Peyer's patch (tissue), 4 donors: Measurements from ENCODE around the gene UGT2A1. TPM values are rescaled to one million over a fixed set of nuclear protein-coding genes. Genes with fewer than 3 reads are reported as not detected.

Experiments used
- DNase-seq, 3 donors: peaks; one replicate each; pipeline ENCODE4 v3.0.0-alpha.2; 2017 to 2019
- H3K27ac ChIP-seq, 4 donors: fragments of 200-600 bp; sonication (generic); one replicate each; pipeline ENCODE4 v1.5.1; 2016 to 2019
- H3K27me3 ChIP-seq, 2 donors: fragments of 200-600 bp; sonication (generic); one replicate each; pipeline ENCODE4 v1.5.1; 2019
- H3K36me3 ChIP-seq, 3 donors: fragments of 200-600 bp; sonication (generic); one replicate each; pipeline ENCODE4 v1.5.1; 2016 to 2019
- H3K4me1 ChIP-seq, 4 donors: fragments of 200-600 bp; sonication (generic); one replicate each; pipeline ENCODE4 v1.5.1; 2016 to 2019
- H3K4me3 ChIP-seq, 4 donors: fragments of 200-600 bp; sonication (generic); 1 replicate in 3 of 4; 2 replicates in 1 of 4; pipeline ENCODE4 v1.5.1; 2016 to 2019; ENCODE audit warnings: mild to moderate bottlenecking in 1 of 4
- H3K9me3 ChIP-seq, 4 donors: fragments of 200-600 bp; sonication (generic); one replicate each; pipeline ENCODE4 v1.5.1; 2016 to 2019; ENCODE audit warnings: mild to moderate bottlenecking in 1 of 4
- CTCF ChIP-seq, 6 experiments: fragments of 450-650 bp in 4 of 6; fragments of 200-600 bp in 2 of 6; sonication (generic) in 1 of 6; IDR thresholded peaks; one replicate each; pipeline ENCODE4 v1.5.1; 2017 to 2019; ENCODE audit warnings: antibody characterized with exemption in 6 of 6, mild to moderate bottlenecking in 3 of 6, moderate library complexity in 1 of 6
- POLR2A ChIP-seq, 2 donors: fragments of 450-650 bp; IDR thresholded peaks; one replicate each; pipeline ENCODE4 v1.5.1; 2017; ENCODE audit warnings: antibody characterized with exemption in 2 of 2, mild to moderate bottlenecking in 2 of 2, moderate library complexity in 2 of 2
- total RNA-seq, 4 donors: library from RNA; depleted of rRNA; stranded (reverse); fragments of >200 nt; gene quantifications; one replicate each; pipeline ENCODE4 v1.1.0, GENCODE V29; 2016

The UGT2A1 gene
- total RNA-seq = not detected

GRCh38 chr4:69653147-69653546 lies at the start of gene UGT2A1:
TSS of gene UGT2A1 (minus strand) at chr4:69653247. CDS start at chr4:69647644, 5,603 bp downstream.
- Histone ChIP-seq H3K27ac (no peak within 1 kb of the TSS), H3K4me1 (no peaks in the 10 kb centered on the region), H3K9me3 (no peaks in the 10 kb centered on the region), H3K36me3 (no peaks in the 10 kb centered on the region), H3K4me3 (no peak within 1 kb of the TSS), H3K27me3 (no peaks in the 10 kb centered on the region)
- TF ChIP-seq CTCF (IDR thresholded peaks at IDR 0.05) (no peak), POLR2A (IDR thresholded peaks at IDR 0.05) (no peak)
- DNase-seq = no peak

- Histone ChIP-seq H3K4me1 (no peaks in the 10 kb centered on the region), H3K36me3 (no peaks in the 10 kb centered on the region), H3K27ac (no peak overlapping the region), H3K4me3 (no peak overlapping the region), H3K9me3 (no peaks in the 10 kb centered on the region), H3K27me3 (no peaks in the 10 kb centered on the region)
- no peak for TF ChIP-seq POLR2A (IDR thresholded peaks at IDR 0.05)
- TF ChIP-seq CTCF (IDR thresholded peaks at IDR 0.05) = no peak
- DNase-seq = no peak
Observed at GRCh38 chr4:69702201-69702600, 49.2 kb upstream of the UGT2A1 start.

DNA sequence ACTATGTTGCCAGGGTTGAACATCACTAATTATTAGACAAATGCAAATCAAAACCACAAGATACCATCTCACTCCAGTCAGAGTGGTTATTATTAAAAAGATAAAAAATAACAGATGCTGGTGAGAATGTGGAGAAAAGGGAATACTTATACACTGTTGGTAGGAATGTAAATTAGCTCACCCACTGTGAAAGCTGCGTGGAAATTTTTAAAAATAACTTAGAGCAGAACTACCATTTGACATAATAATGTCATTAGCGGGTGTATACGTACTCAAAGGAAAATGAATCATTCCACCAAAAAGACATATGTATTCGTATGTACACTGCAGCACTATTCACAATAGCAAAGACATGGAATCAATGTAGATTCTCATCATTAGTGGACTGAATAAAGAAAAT lies 48.6 kb upstream of the UGT2A1 start:
- TF ChIP-seq POLR2A (IDR thresholded peaks at IDR 0.05) (no peak), CTCF (IDR thresholded peaks at IDR 0.05) (no peak)
- DNase-seq = no peak
- no peaks in the 10 kb centered on the region for H3K9me3 ChIP-seq
- no peaks in the 10 kb centered on the region for H3K4me1 ChIP-seq
- no peak overlapping the region for H3K27ac ChIP-seq
- H3K36me3 ChIP-seq = no peaks in the 10 kb centered on the region
- H3K4me3 ChIP-seq = no peak overlapping the region
- no peaks in the 10 kb centered on the region for H3K27me3 ChIP-seq

- no peak for DNase-seq
- no peaks in the 10 kb centered on the region for H3K9me3 ChIP-seq
- no peak overlapping the region for H3K27ac ChIP-seq
- TF ChIP-seq POLR2A (IDR thresholded peaks at IDR 0.05) = no peak
- no peak for TF ChIP-seq CTCF (IDR thresholded peaks at IDR 0.05)
- no peaks in the 10 kb centered on the region for H3K27me3 ChIP-seq
- H3K36me3 ChIP-seq = no peaks in the 10 kb centered on the region
- H3K4me3 ChIP-seq = no peak overlapping the region
- no peaks in the 10 kb centered on the region for H3K4me1 ChIP-seq
Observed at GRCh38 chr4:69697536-69698242, 44.6 kb upstream of the UGT2A1 start.

GRCh38 chr4:69689599-69689998 lies 36.6 kb upstream of the UGT2A1 start:
- Histone ChIP-seq H3K9me3 (no peaks in the 10 kb centered on the region), H3K36me3 (no peaks in the 10 kb centered on the region), H3K4me3 (no peak overlapping the region), H3K27ac (no peak overlapping the region), H3K27me3 (no peaks in the 10 kb centered on the region), H3K4me1 (no peaks in the 10 kb centered on the region)
- no peak for DNase-seq
- peak in 5 of 6 experiments; percentile 27 to 85 (median 75) for TF ChIP-seq CTCF (IDR thresholded peaks at IDR 0.05)
- TF ChIP-seq POLR2A (IDR thresholded peaks at IDR 0.05) = no peak
